T-cell (primary cell): Measurements from ENCODE around the gene NWD2. TPM values are rescaled to one million over a fixed set of nuclear protein-coding genes. Genes with fewer than 3 reads are reported as not detected.

Experiments
- ATAC-seq, 4 experiments: fragments of 200-7000 bp in 3 of 4; fragments of 150-1000 bp in 1 of 4; cut with Tn5 transposase; replicated peaks in 1 of 4; 1 replicate in 3 of 4; 2 replicates in 1 of 4; pipeline ENCODE4 v1.10.0; 2021; ENCODE audit warnings: moderate library complexity in 3 of 4, mild to moderate bottlenecking in 2 of 4, moderate number of reproducible peaks in 1 of 4
- CTCF ChIA-PET, 2 donors: fragments of 300-600 bp; sonication (Branson Sonifier 250); formaldehyde crosslinking; loops; one replicate each; lab custom pipeline; 2022; ENCODE audit warnings: antibody characterized with exemption in 2 of 2; lab: Charles Lee
- POLR2A ChIA-PET, 2 donors: fragments of 300-600 bp; sonication (Branson Sonifier 250); formaldehyde crosslinking; loops; one replicate each; lab custom pipeline; 2022; ENCODE audit warnings: antibody characterized with exemption in 2 of 2; lab: Charles Lee
- DNase-seq, 35 experiments: peaks; one replicate each; pipeline versions ENCODE4 v3.0.0 to v3.0.0-alpha.2; 2013 to 2023
- H3K27ac ChIP-seq: one replicate; pipeline ENCODE4 v1.5.1; 2013; ENCODE audit warnings: low read length
- H3K27me3 ChIP-seq, 2 experiments: replicated peaks in 1 of 2; 1 replicate in 1 of 2; 2 replicates in 1 of 2; pipeline versions ENCODE4 v1.6.1 to v1.7.0; 2013; ENCODE audit warnings: low read length in 1 of 2, mixed read lengths in 1 of 2; ENCODE audit not compliant: control insufficient read depth in 2 of 2, insufficient read depth in 2 of 2; ENCODE audit errors: extremely low read depth in 1 of 2
- H3K36me3 ChIP-seq, 2 donors: 1 replicate in 1 of 2; 2 replicates in 1 of 2; pipeline versions ENCODE4 v1.6.1 to v1.7.0; 2013; ENCODE audit warnings: low read length in 1 of 2; ENCODE audit not compliant: control insufficient read depth in 2 of 2, insufficient read depth in 1 of 2; ENCODE audit errors: extremely low read depth in 1 of 2
- H3K4me1 ChIP-seq, 2 experiments: 1 replicate in 1 of 2; 2 replicates in 1 of 2; pipeline versions ENCODE4 v1.6.1 to v1.7.0; 2013; ENCODE audit warnings: low read length in 2 of 2, mixed read lengths in 1 of 2; ENCODE audit not compliant: insufficient read depth in 2 of 2, control insufficient read depth in 1 of 2; ENCODE audit errors: extremely low read depth in 1 of 2
- H3K4me3 ChIP-seq, 2 donors: 1 replicate in 1 of 2; 2 replicates in 1 of 2; pipeline versions ENCODE4 v1.5.1 to v1.7.0; 2013; ENCODE audit warnings: mild to moderate bottlenecking in 2 of 2, low read length in 1 of 2, moderate library complexity in 1 of 2; ENCODE audit not compliant: control insufficient read depth in 1 of 2; ENCODE audit errors: extremely low read depth in 1 of 2
- H3K9me3 ChIP-seq: 2 replicates; pipeline ENCODE4 v1.7.0; 2013
- H3K27ac Mint-ChIP-seq, 2 donors: one replicate each; pipeline ENCODE4 v1.8.0; 2020 to 2021; ENCODE audit warnings: mild to moderate bottlenecking in 2 of 2, mixed read lengths in 2 of 2
- H3K27me3 Mint-ChIP-seq, 2 donors: one replicate each; pipeline ENCODE4 v1.8.0; 2021 to 2022; ENCODE audit warnings: mixed read lengths in 2 of 2
- H3K36me3 Mint-ChIP-seq: one replicate; pipeline ENCODE4 v1.8.0; 2021; ENCODE audit warnings: mixed read lengths
- H3K4me1 Mint-ChIP-seq, 3 donors: one replicate each; pipeline ENCODE4 v1.8.0; 2020 to 2022; ENCODE audit warnings: mixed read lengths in 3 of 3, mild to moderate bottlenecking in 1 of 3
- H3K4me3 Mint-ChIP-seq, 3 donors: one replicate each; pipeline ENCODE4 v1.8.0; 2020 to 2022; ENCODE audit warnings: mild to moderate bottlenecking in 3 of 3, mixed read lengths in 3 of 3, moderate library complexity in 3 of 3
- H3K9me3 Mint-ChIP-seq, 3 donors: one replicate each; pipeline ENCODE4 v1.8.0; 2020 to 2022; ENCODE audit warnings: mixed read lengths in 3 of 3
- WGBS: methylation state at CpG from one replicate; pipeline ENCODE4 v1.1.5; 2013; ENCODE audit warnings: missing lambda C conversion rate; ENCODE audit not compliant: insufficient coverage; 5-methylcytosine and 5-hydroxymethylcytosine counted together
- total RNA-seq, 35 experiments: library from RNA in 6 of 35; stranded (reverse) in 6 of 35; fragments of 120-200 nt in 1 of 35; gene quantifications; one replicate each; pipeline versions ENCODE4 v1.2.1 to v1.2.4 and lab custom pipeline; 2013 to 2026

Gene NWD2
- total RNA-seq, 5 donors from 2014 or later (not counting 1 experiment from before 2014, with no cell fraction given) = not detected

- Histone ChIP-seq H3K27ac (no peak overlapping the region), H3K4me1 (no peaks in the 10 kb centered on the region), H3K4me3 (no peak overlapping the region), H3K9me3 (no peaks in the 10 kb centered on the region), H3K36me3 (no peaks in the 10 kb centered on the region), H3K27me3 (no peaks in the 10 kb centered on the region)
- no peaks in the 10 kb centered on the region for H3K36me3 Mint-ChIP-seq
- peaks cover 0 to 8% of the 10 kb centered on the region in 2 donors for H3K27me3 Mint-ChIP-seq
- ChIA-PET CTCF (no interaction called here), POLR2A (no interaction called here)
- peaks cover 0 to 4% (median 0%) of the 10 kb centered on the region in 3 donors for H3K9me3 Mint-ChIP-seq
- DNase-seq (no peak), ATAC-seq (no peak)
- no peak overlapping the region for H3K4me3 Mint-ChIP-seq
- no peak overlapping the region for H3K27ac Mint-ChIP-seq
- WGBS = 63% methylated on average over 1 of the region's 3 CpGs
- H3K4me1 Mint-ChIP-seq = no peaks in the 10 kb centered on the region
These were observed 23.8 kb downstream of the NWD2 start for GRCh38 chr4:37268319-37268718.

GRCh38 chr4:37279121-37279520 lies 34.6 kb downstream of the NWD2 start:
- Mint-ChIP-seq H3K27me3 (no peaks in the 10 kb centered on the region), H3K4me1 (no peaks in the 10 kb centered on the region), H3K27ac (no peak overlapping the region), H3K36me3 (no peaks in the 10 kb centered on the region), H3K4me3 (no peak overlapping the region), H3K9me3 (peaks cover 2 to 14% (median 8%) of the 10 kb centered on the region in 3 donors)
- WGBS = no CpG with 5 or more reads among the region's 1 CpG
- ChIA-PET CTCF (no interaction called here), POLR2A (no interaction called here)
- Histone ChIP-seq H3K27ac (no peak overlapping the region), H3K36me3 (no peaks in the 10 kb centered on the region), H3K4me1 (no peaks in the 10 kb centered on the region), H3K27me3 (no peaks in the 10 kb centered on the region), H3K4me3 (no peak overlapping the region), H3K9me3 (no peaks in the 10 kb centered on the region)
- ATAC-seq (no peak), DNase-seq (no peak)

- H3K4me3 ChIP-seq = no peak overlapping the region
- H3K9me3 ChIP-seq = no peaks in the 10 kb centered on the region
- Mint-ChIP-seq H3K27me3 (no peaks in the 10 kb centered on the region), H3K4me1 (no peaks in the 10 kb centered on the region), H3K27ac (no peak overlapping the region), H3K36me3 (no peaks in the 10 kb centered on the region), H3K4me3 (no peak overlapping the region), H3K9me3 (peaks cover 0 to 14% (median 7%) of the 10 kb centered on the region in 3 donors)
- WGBS = 27% methylated on average over 1 of the region's 6 CpGs
- no peaks in the 10 kb centered on the region for H3K36me3 ChIP-seq
- ATAC-seq (no peak), DNase-seq (no peak)
- no peak overlapping the region for H3K27ac ChIP-seq
- H3K27me3 ChIP-seq = no peaks in the 10 kb centered on the region
- ChIA-PET CTCF (no interaction called here), POLR2A (no interaction called here)
- no peaks in the 10 kb centered on the region for H3K4me1 ChIP-seq
These were observed 35.5 kb downstream of the NWD2 start for GRCh38 chr4:37279894-37280592.

GRCh38 chr4:37299468-37299867 lies 54.9 kb downstream of the NWD2 start:
- ATAC-seq (no peak), DNase-seq (no peak)
- Histone ChIP-seq H3K9me3 (no peaks in the 10 kb centered on the region), H3K27me3 (no peaks in the 10 kb centered on the region), H3K27ac (no peak overlapping the region), H3K36me3 (no peaks in the 10 kb centered on the region), H3K4me3 (no peak overlapping the region), H3K4me1 (no peaks in the 10 kb centered on the region)
- Mint-ChIP-seq H3K4me3 (no peak overlapping the region), H3K36me3 (no peaks in the 10 kb centered on the region), H3K27me3 (peaks cover 0 to 3% of the 10 kb centered on the region in 2 donors), H3K27ac (no peak overlapping the region), H3K9me3 (no peaks in the 10 kb centered on the region), H3K4me1 (no peaks in the 10 kb centered on the region)
- ChIA-PET POLR2A (no interaction called here), CTCF (no interaction called here)
- no CpG with 5 or more reads among the region's 1 CpG for WGBS

GRCh38 chr4:37304612-37305011 lies 60.1 kb downstream of the NWD2 start:
- no peak overlapping the region for H3K27ac Mint-ChIP-seq
- no peak for DNase-seq
- no peak for ATAC-seq
- Histone ChIP-seq H3K9me3 (no peaks in the 10 kb centered on the region), H3K4me1 (no peaks in the 10 kb centered on the region), H3K27ac (no peak overlapping the region), H3K4me3 (no peak overlapping the region), H3K27me3 (peaks cover 0 to 5% of the 10 kb centered on the region in 2 experiments), H3K36me3 (no peaks in the 10 kb centered on the region)
- ChIA-PET CTCF (no interaction called here), POLR2A (no interaction called here)
- WGBS = 95% methylated on average over 4 of the region's 6 CpGs
- H3K9me3 Mint-ChIP-seq = peaks cover 0 to 4% (median 2%) of the 10 kb centered on the region in 3 donors
- H3K4me1 Mint-ChIP-seq = no peaks in the 10 kb centered on the region
- no peaks in the 10 kb centered on the region for H3K36me3 Mint-ChIP-seq
- H3K4me3 Mint-ChIP-seq = no peak overlapping the region
- no peaks in the 10 kb centered on the region for H3K27me3 Mint-ChIP-seq

GRCh38 chr4:37305984-37306383 lies 61.4 kb downstream of the NWD2 start:
- whole genome bisulfite sequencing = no CpG with 5 or more reads among the region's 1 CpG
- H3K27me3 ChIP-seq = peaks cover 0 to 5% of the 10 kb centered on the region in 2 experiments
- no peaks in the 10 kb centered on the region for H3K36me3 ChIP-seq
- no peak overlapping the region for H3K27ac Mint-ChIP-seq
- DNase-seq (no peak), ATAC-seq (no peak)
- POLR2A ChIA-PET = no interaction called here
- no peak overlapping the region for H3K27ac ChIP-seq
- no peaks in the 10 kb centered on the region for H3K4me1 ChIP-seq
- no peaks in the 10 kb centered on the region for H3K36me3 Mint-ChIP-seq
- peaks cover 0 to 3% of the 10 kb centered on the region in 2 donors for H3K27me3 Mint-ChIP-seq
- H3K9me3 Mint-ChIP-seq = peaks cover 0 to 5% (median 4%) of the 10 kb centered on the region in 3 donors
- no peaks in the 10 kb centered on the region for H3K4me1 Mint-ChIP-seq
- H3K4me3 Mint-ChIP-seq = no peak overlapping the region
- CTCF ChIA-PET = no interaction called here
- no peaks in the 10 kb centered on the region for H3K9me3 ChIP-seq
- H3K4me3 ChIP-seq = no peak overlapping the region
